Measurements from ENCODE around the gene CFTR. TPM values are rescaled to one million over a fixed set of nuclear protein-coding genes. Genes with fewer than 3 reads are reported as not detected.

Gene CFTR
- total RNA-seq, 1 experiment from 2014 or later, result 0.31 TPM

GRCh38 chr7:117560030-117560429 lies 80.2 kb downstream of the CFTR start:
- no peaks in the 10 kb centered on the region for H3K9me3 ChIP-seq (ENCODE audit: control insufficient read depth, insufficient read depth, low read depth, low read length)
- no TSS peak for BruUV-seq (replicated peaks)
- ATAC-seq (no peak), DNase-seq (ENCODE audit: low read depth, low spot score) (no peak)
- no peaks in the 10 kb centered on the region for H3K36me3 ChIP-seq (ENCODE audit: control insufficient read depth, insufficient read depth, low read length)
- H3K4me3 ChIP-seq (ENCODE audit: low read depth in 2 of 2, low read length in 2 of 2), result no peak overlapping the region
- no peak for TF ChIP-seq CTCF (IDR thresholded peaks at IDR 0.05)
- TF ChIP-seq REST (IDR thresholded peaks at IDR 0.05; ENCODE audit: insufficient read depth in 1 of 2, low read depth in 2 of 2, low read length in 1 of 2), result no peak
- no peak for TF ChIP-seq TCF7L2 (IDR thresholded peaks at IDR 0.05; ENCODE audit: low read depth, low read length)
- no peak for TF ChIP-seq SIN3A (IDR thresholded peaks at IDR 0.05; ENCODE audit: borderline replicate concordance, insufficient read depth, low read depth, low read length)
- no peak for TF ChIP-seq POLR2AphosphoS5 (IDR thresholded peaks at IDR 0.05; ENCODE audit: low read depth, low read length)
- POLR2A ChIA-PET, result interaction anchor here (0.7 kb wide), 1 partner anchor 150 kb away, joined by 3 read pairs; no protein-coding TSS in a partner anchor
- intact Hi-C loops (cut with micrococcal nuclease; ENCODE audit: unreplicated experiment), result no loop called here
- in situ Hi-C loops (cut with HindIII; ENCODE audit: low pct_unique_long_range_greater_than_20kb, low sequenced_read_pairs), result no loop called here
- CTCF ChIA-PET, result no interaction called here
- no peak overlapping the region for H3K27ac ChIP-seq (ENCODE audit: low read length)
- no peaks in the 10 kb centered on the region for H3K27me3 ChIP-seq (ENCODE audit: control insufficient read depth, insufficient read depth, low read length)
- H3K4me1 ChIP-seq (ENCODE audit: control insufficient read depth, insufficient read depth, low read length), result no peaks in the 10 kb centered on the region

GRCh38 chr7:117562759-117563158 lies 82.9 kb downstream of the CFTR start:
- H3K4me1 ChIP-seq (ENCODE audit: control insufficient read depth, insufficient read depth, low read length), result no peaks in the 10 kb centered on the region

More at GRCh38 chr7:117562759-117563158, 82.9 kb downstream of the CFTR start:
- in situ Hi-C loops (cut with HindIII; ENCODE audit: low pct_unique_long_range_greater_than_20kb, low sequenced_read_pairs), result no loop called here
- TF ChIP-seq TCF7L2 (IDR thresholded peaks at IDR 0.05; ENCODE audit: low read depth, low read length) (no peak), REST (IDR thresholded peaks at IDR 0.05; ENCODE audit: insufficient read depth in 1 of 2, low read depth in 2 of 2, low read length in 1 of 2) (no peak), SIN3A (IDR thresholded peaks at IDR 0.05; ENCODE audit: borderline replicate concordance, insufficient read depth, low read depth, low read length) (no peak), CTCF (IDR thresholded peaks at IDR 0.05) (no peak), POLR2AphosphoS5 (IDR thresholded peaks at IDR 0.05; ENCODE audit: low read depth, low read length) (no peak)
- ChIA-PET CTCF (no interaction called here), POLR2A (no interaction called here)
- no TSS peak for BruUV-seq (replicated peaks)
- no peak overlapping the region for H3K4me3 ChIP-seq (ENCODE audit: low read depth in 2 of 2, low read length in 2 of 2)
- no peaks in the 10 kb centered on the region for H3K27me3 ChIP-seq (ENCODE audit: control insufficient read depth, insufficient read depth, low read length)
- no peaks in the 10 kb centered on the region for H3K36me3 ChIP-seq (ENCODE audit: control insufficient read depth, insufficient read depth, low read length)
- intact Hi-C loops (cut with micrococcal nuclease; ENCODE audit: unreplicated experiment), result no loop called here
- no peaks in the 10 kb centered on the region for H3K9me3 ChIP-seq (ENCODE audit: control insufficient read depth, insufficient read depth, low read depth, low read length)
- no peak for DNase-seq (ENCODE audit: low read depth, low spot score)
- ATAC-seq, result no peak
- H3K27ac ChIP-seq (ENCODE audit: low read length), result no peak overlapping the region
